Astrocyte (in vitro differentiated cells and primary cell): Measurements from ENCODE around the gene DIP2C.

ENCODE experiments used
- EZH2 ChIP-seq: IDR thresholded peaks from 2 replicates; pipeline ENCODE4 v1.6.1; 2012; ENCODE audit warnings: mild to moderate bottlenecking, low read length, inconsistent platforms; ENCODE audit not compliant: insufficient read depth
- TF ChIP-seq, protein P1 (sequence below): IDR thresholded peaks from 2 replicates; pipeline ENCODE4 v1.5.1; 2011; ENCODE audit warnings: low read depth, mild to moderate bottlenecking, inconsistent platforms, low read length, moderate library complexity; ENCODE audit not compliant: insufficient read depth

GRCh38 chr10:413662-414071, 275.8 kb downstream of the DIP2C start:
- TF ChIP-seq, protein P1, sequence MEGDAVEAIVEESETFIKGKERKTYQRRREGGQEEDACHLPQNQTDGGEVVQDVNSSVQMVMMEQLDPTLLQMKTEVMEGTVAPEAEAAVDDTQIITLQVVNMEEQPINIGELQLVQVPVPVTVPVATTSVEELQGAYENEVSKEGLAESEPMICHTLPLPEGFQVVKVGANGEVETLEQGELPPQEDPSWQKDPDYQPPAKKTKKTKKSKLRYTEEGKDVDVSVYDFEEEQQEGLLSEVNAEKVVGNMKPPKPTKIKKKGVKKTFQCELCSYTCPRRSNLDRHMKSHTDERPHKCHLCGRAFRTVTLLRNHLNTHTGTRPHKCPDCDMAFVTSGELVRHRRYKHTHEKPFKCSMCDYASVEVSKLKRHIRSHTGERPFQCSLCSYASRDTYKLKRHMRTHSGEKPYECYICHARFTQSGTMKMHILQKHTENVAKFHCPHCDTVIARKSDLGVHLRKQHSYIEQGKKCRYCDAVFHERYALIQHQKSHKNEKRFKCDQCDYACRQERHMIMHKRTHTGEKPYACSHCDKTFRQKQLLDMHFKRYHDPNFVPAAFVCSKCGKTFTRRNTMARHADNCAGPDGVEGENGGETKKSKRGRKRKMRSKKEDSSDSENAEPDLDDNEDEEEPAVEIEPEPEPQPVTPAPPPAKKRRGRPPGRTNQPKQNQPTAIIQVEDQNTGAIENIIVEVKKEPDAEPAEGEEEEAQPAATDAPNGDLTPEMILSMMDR, result no peak
- no peak for TF ChIP-seq EZH2
